Pancreas (tissue), 10 donors: ENCODE results near the gene C1orf159. TPM values are rescaled to one million over a fixed set of nuclear protein-coding genes. Genes with fewer than 3 reads are reported as not detected.
"Not testable (repeated sequence)": the region's sequence is repeated elsewhere in the genome, so short reads cannot be mapped to it uniquely, and the experiment has no call there.

Source experiments
- ATAC-seq, 4 donors: fragments of 200-7000 bp; cut with Tn5 transposase; one replicate each; pipeline versions ENCODE4 v1.8.0 to v1.9.1; 2020; ENCODE audit warnings: mild to moderate bottlenecking in 4 of 4, moderate library complexity in 4 of 4
- DNase-seq, 6 donors: peaks; one replicate each; pipeline ENCODE4 v3.0.0-alpha.2; 2020
- FAIRE-seq: peaks from 2 replicates; lab custom pipeline; 2012; peaks lifted over from hg19 to GRCh38; lab: Jason Lieb, UNC
- H3K27ac ChIP-seq, 4 donors: fragments of 200-600 bp; sonication (generic); 1 replicate in 3 of 4; 2 replicates in 1 of 4; pipeline versions ENCODE4 v1.5.0 to v1.8.0; 2020
- H3K27me3 ChIP-seq, 4 donors: fragments of 200-600 bp; one replicate each; pipeline ENCODE4 v1.8.0; 2021
- H3K36me3 ChIP-seq, 3 donors: fragments of 200-600 bp; sonication (generic) in 1 of 3; one replicate each; pipeline versions ENCODE4 v1.5.0 to v1.8.0; 2020 to 2021
- H3K4me1 ChIP-seq, 3 donors: fragments of 200-600 bp; one replicate each; pipeline ENCODE4 v1.8.0; 2021
- H3K4me3 ChIP-seq, 4 donors: fragments of 200-600 bp; sonication (generic) in 2 of 4; one replicate each; pipeline versions ENCODE4 v1.5.0 to v1.8.0; 2020 to 2021
- H3K9me3 ChIP-seq, 4 donors: fragments of 200-600 bp; one replicate each; pipeline ENCODE4 v1.8.0; 2021
- WGBS, 2 donors: extraction: QIAGEN DNeasy Blood & Tissue Kit; methylation state at CpG; one replicate each; pipeline ENCODE4 v1.1.7; 2013; 5-methylcytosine and 5-hydroxymethylcytosine counted together
- intact Hi-C, 3 donors: fragments of 100-400 bp; cut with DNase I; formaldehyde crosslinking; loops; one replicate each; pipeline versions ENCODE4 v1.11.1 to v1.14.2; 2022
- polyA plus RNA-seq, 2 donors: library from polyadenylated mRNA; stranded (reverse); fragments of 200-250 nt; gene quantifications; one replicate each; pipeline ENCODE4 v1.2.3, GENCODE V29; 2013
- total RNA-seq, 6 donors: library from RNA; stranded (reverse); fragmentation: NEBNext Ultra II Directional in 4 of 6; extraction: Animal tissue kit (Norgen Biotek cat#: 25700) in 4 of 6; gene quantifications; one replicate each; pipeline versions ENCODE4 v1.2.1 to v1.2.4, GENCODE V29; 2021 to 2023
- TF ChIP-seq, protein P1 (sequence below), 4 donors: fragments of 200-600 bp; sonication (generic) in 3 of 4; IDR thresholded peaks; one replicate each; pipeline versions ENCODE4 v1.5.0 to v1.8.0; 2021; ENCODE audit warnings: antibody characterized with exemption in 4 of 4
- donor health status: healthy with polysubstance abuse.
- donor health status: DM: no; HTN: no; CAD: no; lungs with moderate emphysema.
- donor health status: DM: no; HTN: no; CAD: no.
- donor health status: control.
- donor health status: control.
- donor health status: Bipolar disorder and iron deficiency.
- donor health status: DM: yes; HTN: yes; CAD: no.
- donor health status: DM: no; HTN: no; CAD: no.
- donor health status: DM: no; HTN: no; CAD: no.
- donor health status: DM: yes; HTN: yes; CAD: no.

Gene C1orf159
- total and polyA plus RNA-seq, 8 donors, result 3.0 to 30.7 (median 4.9) TPM

GRCh38 chr1:1156140-1157032 is 40.5 kb upstream of the C1orf159 start:
- H3K27ac ChIP-seq, result no peak overlapping the region
- H3K9me3 ChIP-seq, result no peaks in the 10 kb centered on the region
- H3K4me3 ChIP-seq, result no peak overlapping the region
- TF ChIP-seq, protein P1, sequence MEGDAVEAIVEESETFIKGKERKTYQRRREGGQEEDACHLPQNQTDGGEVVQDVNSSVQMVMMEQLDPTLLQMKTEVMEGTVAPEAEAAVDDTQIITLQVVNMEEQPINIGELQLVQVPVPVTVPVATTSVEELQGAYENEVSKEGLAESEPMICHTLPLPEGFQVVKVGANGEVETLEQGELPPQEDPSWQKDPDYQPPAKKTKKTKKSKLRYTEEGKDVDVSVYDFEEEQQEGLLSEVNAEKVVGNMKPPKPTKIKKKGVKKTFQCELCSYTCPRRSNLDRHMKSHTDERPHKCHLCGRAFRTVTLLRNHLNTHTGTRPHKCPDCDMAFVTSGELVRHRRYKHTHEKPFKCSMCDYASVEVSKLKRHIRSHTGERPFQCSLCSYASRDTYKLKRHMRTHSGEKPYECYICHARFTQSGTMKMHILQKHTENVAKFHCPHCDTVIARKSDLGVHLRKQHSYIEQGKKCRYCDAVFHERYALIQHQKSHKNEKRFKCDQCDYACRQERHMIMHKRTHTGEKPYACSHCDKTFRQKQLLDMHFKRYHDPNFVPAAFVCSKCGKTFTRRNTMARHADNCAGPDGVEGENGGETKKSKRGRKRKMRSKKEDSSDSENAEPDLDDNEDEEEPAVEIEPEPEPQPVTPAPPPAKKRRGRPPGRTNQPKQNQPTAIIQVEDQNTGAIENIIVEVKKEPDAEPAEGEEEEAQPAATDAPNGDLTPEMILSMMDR (IDR thresholded peaks at IDR 0.05), result no peak
- WGBS, 2 donors, result 76 to 79% methylated on average over 26 of the region's 26 CpGs
- DNase-seq (peak in 1 of 6 donors; percentile 47), ATAC-seq (no peak), FAIRE-seq (no peak)
- H3K36me3 ChIP-seq, result no peaks in the 10 kb centered on the region
- intact Hi-C loops, result no loop called here
- H3K27me3 ChIP-seq, result no peaks in the 10 kb centered on the region
- peaks cover 6 to 9% (median 6%) of the 10 kb centered on the region in 3 donors for H3K4me1 ChIP-seq

- Histone ChIP-seq H3K9me3 (no peaks in the 10 kb centered on the region), H3K4me3 (no peak overlapping the region), H3K27me3 (no peaks in the 10 kb centered on the region), H3K36me3 (no peaks in the 10 kb centered on the region), H3K4me1 (peaks cover 6 to 9% (median 6%) of the 10 kb centered on the region in 3 donors), H3K27ac (no peak overlapping the region)
- ATAC-seq, result no peak
- intact Hi-C loops, result no loop called here
- no peak for DNase-seq
- TF ChIP-seq, protein P1 (IDR thresholded peaks at IDR 0.05), result no peak
- FAIRE-seq, result no peak
- WGBS, 2 donors, result 72 to 85% methylated on average over 10 of the region's 10 CpGs
Observed at GRCh38 chr1:1155258-1155657, 39.4 kb upstream of the C1orf159 start.

- 33 to 52% methylated on average over 4 of the region's 4 CpGs for WGBS, 2 donors
- no peak for ATAC-seq
- Histone ChIP-seq H3K36me3 (no peaks in the 10 kb centered on the region), H3K27ac (no peak overlapping the region), H3K27me3 (no peaks in the 10 kb centered on the region), H3K4me1 (peaks cover 6 to 7% (median 6%) of the 10 kb centered on the region in 3 donors), H3K9me3 (no peaks in the 10 kb centered on the region), H3K4me3 (no peak overlapping the region)
- no peak for FAIRE-seq
- TF ChIP-seq, protein P1 (IDR thresholded peaks at IDR 0.05), result no peak
- intact Hi-C loops, result no loop called here
- no peak for DNase-seq
Observed at GRCh38 chr1:1153874-1154273, 38.0 kb upstream of the C1orf159 start.

- H3K36me3 ChIP-seq, ATAC-seq, H3K4me1 ChIP-seq, DNase-seq, H3K27ac ChIP-seq, FAIRE-seq, H3K9me3 ChIP-seq, H3K27me3 ChIP-seq, intact Hi-C loops, H3K4me3 ChIP-seq: not testable (repeated sequence)
- 77 to 83% methylated on average over 14 of the region's 14 CpGs for WGBS, 2 donors
Observed at GRCh38 chr1:1153215-1153614, 37.3 kb upstream of the C1orf159 start.

DNA sequence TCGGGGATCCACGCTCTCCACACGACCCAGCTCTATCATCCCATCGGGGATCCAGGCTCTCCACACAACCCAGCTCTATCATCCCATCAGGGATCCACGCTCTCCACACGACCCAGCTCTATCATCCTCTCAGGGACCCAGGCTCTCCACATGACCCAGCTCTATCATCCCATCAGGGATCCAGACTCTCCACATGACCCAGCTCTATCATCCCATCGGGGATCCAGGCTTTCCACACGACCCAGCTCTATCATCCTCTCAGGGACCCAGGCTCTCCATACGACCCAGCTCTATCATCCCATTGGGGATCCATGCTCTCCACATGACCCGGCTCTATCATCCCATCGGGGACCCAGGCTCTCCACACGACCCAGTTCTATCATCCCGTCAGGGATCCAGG is 36.5 kb upstream of the C1orf159 start:
- H3K36me3 ChIP-seq, H3K27ac ChIP-seq, H3K4me3 ChIP-seq, H3K4me1 ChIP-seq, intact Hi-C loops, H3K9me3 ChIP-seq, FAIRE-seq, H3K27me3 ChIP-seq, DNase-seq, ATAC-seq: not testable (repeated sequence)
- 82 to 86% methylated on average over 13 of the region's 13 CpGs for WGBS, 2 donors

DNA sequence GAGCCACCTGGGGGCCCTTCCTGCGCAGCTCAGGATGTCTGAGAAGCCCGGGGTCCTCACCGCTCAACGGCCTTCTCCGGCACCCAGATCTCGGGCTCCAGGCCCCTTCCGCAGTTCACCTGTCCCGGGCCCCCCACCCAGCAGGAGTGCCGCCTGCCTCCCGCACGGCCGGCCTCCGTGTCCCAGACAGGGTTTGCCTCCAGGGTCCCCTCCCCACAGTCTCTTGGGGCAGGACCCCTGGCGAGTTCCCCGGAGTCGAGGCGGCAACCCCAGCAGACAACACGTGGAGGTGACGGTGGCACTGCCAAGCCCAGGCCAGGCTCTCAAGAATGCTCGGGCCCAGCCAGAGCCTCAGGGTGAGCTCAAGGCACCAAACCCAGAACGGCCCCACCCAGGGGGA is 35.4 kb upstream of the C1orf159 start:
- Histone ChIP-seq H3K27ac (no peak overlapping the region), H3K36me3 (no peaks in the 10 kb centered on the region), H3K4me3 (no peak overlapping the region), H3K9me3 (no peaks in the 10 kb centered on the region), H3K4me1 (no peaks in the 10 kb centered on the region), H3K27me3 (no peaks in the 10 kb centered on the region)
- no peak for ATAC-seq
- no peak for FAIRE-seq
- DNase-seq, result peak in 1 of 6 donors; percentile 34
- TF ChIP-seq, protein P1 (IDR thresholded peaks at IDR 0.05), result no peak
- 90 to 91% methylated on average over 19 to 21 of the region's 21 CpGs for WGBS, 2 donors
- intact Hi-C loops, result no loop called here
